Measurements from ENCODE around the gene PLSCR4.

The PLSCR4 gene

GRCh38 chr3:146196789-146197188 lies 54.1 kb downstream of the PLSCR4 start:
- no peaks in the 10 kb centered on the region for H3K9me3 Mint-ChIP-seq

GRCh38 chr3:146195605-146196004 lies 55.3 kb downstream of the PLSCR4 start:
- no peaks in the 10 kb centered on the region for H3K4me1 Mint-ChIP-seq (ENCODE audit: low read depth in 2 of 2)
- no peaks in the 10 kb centered on the region for H3K9me3 Mint-ChIP-seq
- DNase-seq (no peak), ATAC-seq (replicated peaks) (no peak)
- H3K27me3 Mint-ChIP-seq, result no peaks in the 10 kb centered on the region
- no peak overlapping the region for H3K4me3 Mint-ChIP-seq
- H3K36me3 Mint-ChIP-seq (ENCODE audit: insufficient read depth), result no peaks in the 10 kb centered on the region
- H3K27ac Mint-ChIP-seq, result no peak overlapping the region

More at GRCh38 chr3:146196789-146197188, 54.1 kb downstream of the PLSCR4 start:
- DNase-seq, result no peak
- no peaks in the 10 kb centered on the region for H3K4me1 Mint-ChIP-seq (ENCODE audit: low read depth in 2 of 2)
- no peak for ATAC-seq (replicated peaks)
- no peaks in the 10 kb centered on the region for H3K36me3 Mint-ChIP-seq (ENCODE audit: insufficient read depth)
- H3K27ac Mint-ChIP-seq, result no peak overlapping the region
- no peak overlapping the region for H3K4me3 Mint-ChIP-seq
- no peaks in the 10 kb centered on the region for H3K27me3 Mint-ChIP-seq

GRCh38 chr3:146195030-146195429 lies 55.9 kb downstream of the PLSCR4 start:
- H3K27me3 Mint-ChIP-seq, result no peaks in the 10 kb centered on the region
- no peaks in the 10 kb centered on the region for H3K36me3 Mint-ChIP-seq (ENCODE audit: insufficient read depth)
- no peak overlapping the region for H3K4me3 Mint-ChIP-seq
- H3K27ac Mint-ChIP-seq, result no peak overlapping the region
- ATAC-seq (replicated peaks) (no peak), DNase-seq (no peak)
- H3K9me3 Mint-ChIP-seq, result no peaks in the 10 kb centered on the region
- H3K4me1 Mint-ChIP-seq (ENCODE audit: low read depth in 2 of 2), result no peaks in the 10 kb centered on the region

- no peaks in the 10 kb centered on the region for H3K9me3 Mint-ChIP-seq
- DNase-seq (no peak), ATAC-seq (replicated peaks) (no peak)
- H3K27me3 Mint-ChIP-seq, result peaks cover 0 to 9% of the 10 kb centered on the region in 2 donors
- no peak overlapping the region for H3K4me3 Mint-ChIP-seq
- no peaks in the 10 kb centered on the region for H3K36me3 Mint-ChIP-seq (ENCODE audit: insufficient read depth)
- no peak overlapping the region for H3K27ac Mint-ChIP-seq
- peaks cover 0 to 2% of the 10 kb centered on the region in 2 donors for H3K4me1 Mint-ChIP-seq (ENCODE audit: low read depth in 2 of 2)
These were observed 59.9 kb downstream of the PLSCR4 start for GRCh38 chr3:146191051-146191450.

- DNase-seq, result peak in 2 of 3 experiments; percentile 0 to 1
- Mint-ChIP-seq H3K27me3 (peaks cover 0 to 9% of the 10 kb centered on the region in 2 donors), H3K27ac (no peak overlapping the region), H3K9me3 (no peaks in the 10 kb centered on the region), H3K36me3 (ENCODE audit: insufficient read depth) (no peaks in the 10 kb centered on the region), H3K4me1 (ENCODE audit: low read depth in 2 of 2) (peaks cover 0 to 2% of the 10 kb centered on the region in 2 donors), H3K4me3 (no peak overlapping the region)
- peak; percentile 63 for ATAC-seq (replicated peaks)
These were observed 61.3 kb downstream of the PLSCR4 start for GRCh38 chr3:146189519-146190173.

GRCh38 chr3:146187334-146187950 lies 63.5 kb downstream of the PLSCR4 start:
- Mint-ChIP-seq H3K9me3 (no peaks in the 10 kb centered on the region), H3K4me1 (ENCODE audit: low read depth in 2 of 2) (peaks cover 0 to 2% of the 10 kb centered on the region in 2 donors), H3K27ac (no peak overlapping the region), H3K36me3 (ENCODE audit: insufficient read depth) (no peaks in the 10 kb centered on the region), H3K4me3 (no peak overlapping the region), H3K27me3 (peaks cover 0 to 9% of the 10 kb centered on the region in 2 donors)
- no peak for ATAC-seq (replicated peaks)
- no peak for DNase-seq

GRCh38 chr3:146184241-146185015 lies 66.5 kb downstream of the PLSCR4 start:
- peaks cover 0 to under 1% of the 10 kb centered on the region in 2 donors for H3K4me1 Mint-ChIP-seq (ENCODE audit: low read depth in 2 of 2)
- no peaks in the 10 kb centered on the region for H3K9me3 Mint-ChIP-seq
- H3K4me3 Mint-ChIP-seq, result no peak overlapping the region
- no peak overlapping the region for H3K27ac Mint-ChIP-seq
- no peak for DNase-seq
- no peak for ATAC-seq (replicated peaks)
- peaks cover 0 to 4% of the 10 kb centered on the region in 2 donors for H3K27me3 Mint-ChIP-seq
- H3K36me3 Mint-ChIP-seq (ENCODE audit: insufficient read depth), result no peaks in the 10 kb centered on the region

GRCh38 chr3:146181216-146181615 lies 69.7 kb downstream of the PLSCR4 start:
- H3K9me3 Mint-ChIP-seq, result no peaks in the 10 kb centered on the region
- H3K36me3 Mint-ChIP-seq (ENCODE audit: insufficient read depth), result no peaks in the 10 kb centered on the region
- DNase-seq (no peak), ATAC-seq (replicated peaks) (no peak)
- no peak overlapping the region for H3K4me3 Mint-ChIP-seq
- H3K27me3 Mint-ChIP-seq, result no peaks in the 10 kb centered on the region
- no peak overlapping the region for H3K27ac Mint-ChIP-seq
- no peaks in the 10 kb centered on the region for H3K4me1 Mint-ChIP-seq (ENCODE audit: low read depth in 2 of 2)

- Mint-ChIP-seq H3K27ac (no peak overlapping the region), H3K36me3 (ENCODE audit: insufficient read depth) (no peaks in the 10 kb centered on the region), H3K4me3 (no peak overlapping the region), H3K4me1 (ENCODE audit: low read depth in 2 of 2) (no peaks in the 10 kb centered on the region), H3K9me3 (no peaks in the 10 kb centered on the region), H3K27me3 (no peaks in the 10 kb centered on the region)
- no peak for ATAC-seq (replicated peaks)
- no peak for DNase-seq
These were observed 70.5 kb downstream of the PLSCR4 start for GRCh38 chr3:146180376-146180775.

GRCh38 chr3:146178006-146178689 lies 72.8 kb downstream of the PLSCR4 start:
- H3K27ac Mint-ChIP-seq, result no peak overlapping the region
- no peaks in the 10 kb centered on the region for H3K4me1 Mint-ChIP-seq (ENCODE audit: low read depth in 2 of 2)
- no peak overlapping the region for H3K4me3 Mint-ChIP-seq
- H3K9me3 Mint-ChIP-seq, result no peaks in the 10 kb centered on the region
- DNase-seq (no peak), ATAC-seq (replicated peaks) (no peak)
- H3K36me3 Mint-ChIP-seq (ENCODE audit: insufficient read depth), result no peaks in the 10 kb centered on the region
- peaks cover 0 to 1% of the 10 kb centered on the region in 2 donors for H3K27me3 Mint-ChIP-seq

- no peaks in the 10 kb centered on the region for H3K4me1 Mint-ChIP-seq (ENCODE audit: low read depth in 2 of 2)
- H3K36me3 Mint-ChIP-seq (ENCODE audit: insufficient read depth), result no peaks in the 10 kb centered on the region
- no peak overlapping the region for H3K27ac Mint-ChIP-seq
- no peak for ATAC-seq (replicated peaks)
- H3K4me3 Mint-ChIP-seq, result no peak overlapping the region
- peaks cover 0 to 5% of the 10 kb centered on the region in 2 donors for H3K27me3 Mint-ChIP-seq
- H3K9me3 Mint-ChIP-seq, result no peaks in the 10 kb centered on the region
- DNase-seq, result no peak
These were observed 73.4 kb downstream of the PLSCR4 start for GRCh38 chr3:146177519-146177918.

- Mint-ChIP-seq H3K36me3 (ENCODE audit: insufficient read depth) (no peaks in the 10 kb centered on the region), H3K27ac (no peak overlapping the region), H3K4me1 (ENCODE audit: low read depth in 2 of 2) (no peaks in the 10 kb centered on the region), H3K27me3 (peaks cover 0 to 5% of the 10 kb centered on the region in 2 donors), H3K4me3 (no peak overlapping the region), H3K9me3 (no peaks in the 10 kb centered on the region)
- DNase-seq, result no peak
- no peak for ATAC-seq (replicated peaks)
These were observed 73.8 kb downstream of the PLSCR4 start for GRCh38 chr3:146177072-146177471.

- Mint-ChIP-seq H3K9me3 (no peaks in the 10 kb centered on the region), H3K4me3 (no peak overlapping the region), H3K27ac (no peak overlapping the region), H3K4me1 (ENCODE audit: low read depth in 2 of 2) (no peaks in the 10 kb centered on the region), H3K27me3 (peaks cover 0 to 5% of the 10 kb centered on the region in 2 donors), H3K36me3 (ENCODE audit: insufficient read depth) (no peaks in the 10 kb centered on the region)
- DNase-seq, result no peak
- no peak for ATAC-seq (replicated peaks)
These were observed 78.3 kb downstream of the PLSCR4 start for GRCh38 chr3:146172586-146172985.
